OCI-M2 (cell line): ENCODE measurements around the gene ZNF766.
A peak's percentile ranks its signal among the peaks of the same experiment; 100 is the strongest.
"Not testable (repeated sequence)": the region's sequence is repeated elsewhere in the genome, so short reads cannot be mapped to it uniquely, and the experiment has no call there.

Experiments
- DNase-seq: peaks from one replicate; lab custom pipeline; 2025; ENCODE audit not compliant: unreplicated experiment; lab: John Stamatoyannopoulos, UW

ZNF766 gene

GRCh38 chr19:52269338-52270261 lies at the start of gene ZNF766:
Gene ZNF766, plus strand, starts transcription at chr19:52269587. Its CDS starts 27 bp downstream, at chr19:52269614.
- peak; percentile 86 for DNase-seq

- DNase-seq = no peak
Observed at GRCh38 chr19:52219611-52220010, 49.8 kb upstream of the ZNF766 start.

DNA sequence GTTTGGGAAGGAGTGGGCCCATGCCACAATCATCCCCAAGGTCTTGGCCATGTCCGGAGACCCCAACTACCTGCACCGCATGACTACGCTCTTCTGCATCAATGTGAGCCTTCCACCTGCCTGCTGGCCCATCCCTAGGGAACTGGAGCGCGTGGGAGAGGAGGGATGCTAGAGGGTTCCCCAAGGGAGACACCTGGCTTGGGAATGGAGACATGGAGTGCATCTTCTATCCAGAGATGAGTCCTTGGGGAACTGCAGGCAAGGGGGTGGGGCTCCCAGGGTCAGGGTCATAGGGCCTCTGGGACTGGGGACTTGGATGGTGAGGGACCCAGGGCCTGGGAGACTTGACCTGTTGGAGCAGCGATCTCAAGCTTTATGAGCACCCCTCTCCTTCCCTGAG lies 48.4 kb upstream of the ZNF766 start:
- no peak for DNase-seq

GRCh38 chr19:52221831-52222375 lies 47.5 kb upstream of the ZNF766 start:
- DNase-seq = no peak

DNA sequence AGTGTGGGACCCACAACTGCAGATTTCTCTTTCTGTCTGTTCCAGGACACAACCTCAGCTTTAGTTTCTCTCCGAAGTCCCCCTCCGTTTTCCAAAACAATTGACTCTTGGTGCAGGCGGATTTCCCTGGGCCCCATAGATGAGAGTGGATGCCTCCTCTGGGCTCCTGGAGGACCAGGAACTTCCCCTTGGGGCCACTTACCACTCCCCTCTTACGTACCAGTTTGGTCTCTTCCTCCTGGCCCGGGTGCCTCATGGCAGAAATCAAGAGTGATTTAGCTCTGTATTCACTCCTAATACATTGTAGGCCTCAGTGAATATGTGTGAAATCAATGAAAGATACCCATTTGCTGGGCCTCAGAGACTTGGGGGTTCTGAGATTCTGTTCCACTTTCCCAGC lies 45.2 kb upstream of the ZNF766 start:
- DNase-seq = no peak

- DNase-seq = no peak
Observed at GRCh38 chr19:52226652-52227051, 42.7 kb upstream of the ZNF766 start.

DNA sequence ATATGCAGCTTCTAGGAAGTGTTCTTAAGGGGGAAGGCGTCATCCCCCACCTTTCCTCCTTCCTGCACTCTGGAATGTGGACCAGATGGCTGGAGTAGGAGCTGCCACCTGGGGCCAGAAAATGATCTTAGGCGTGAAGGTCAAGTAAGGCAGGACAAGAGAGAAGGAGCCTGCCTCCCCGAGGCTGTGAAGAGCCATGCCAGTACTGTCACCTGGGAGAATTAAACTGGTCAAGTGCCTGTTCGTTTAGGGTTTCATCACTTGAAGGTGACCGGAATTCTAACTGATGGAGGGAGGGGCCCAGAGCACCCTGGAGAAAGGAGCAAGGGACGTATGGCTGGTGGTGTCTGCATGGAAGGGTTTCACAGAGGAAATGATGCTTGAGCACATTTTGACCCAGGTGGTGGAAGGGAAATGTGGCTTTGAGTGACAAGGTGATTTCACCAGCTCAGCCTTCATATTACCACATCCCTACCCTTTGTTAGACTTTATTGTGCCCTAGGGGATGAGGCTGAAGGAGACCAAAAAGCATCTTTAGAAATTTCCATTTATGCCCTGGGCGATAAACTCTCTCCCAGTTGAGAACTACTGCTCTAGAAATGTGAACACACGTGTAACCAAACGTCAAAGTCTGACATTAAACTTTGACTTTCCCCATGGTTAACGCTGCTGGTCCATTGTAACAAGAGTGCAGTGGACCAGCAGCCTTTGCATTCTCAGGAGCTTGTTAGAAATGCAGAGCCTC lies 42.0 kb upstream of the ZNF766 start:
- no peak for DNase-seq

DNA sequence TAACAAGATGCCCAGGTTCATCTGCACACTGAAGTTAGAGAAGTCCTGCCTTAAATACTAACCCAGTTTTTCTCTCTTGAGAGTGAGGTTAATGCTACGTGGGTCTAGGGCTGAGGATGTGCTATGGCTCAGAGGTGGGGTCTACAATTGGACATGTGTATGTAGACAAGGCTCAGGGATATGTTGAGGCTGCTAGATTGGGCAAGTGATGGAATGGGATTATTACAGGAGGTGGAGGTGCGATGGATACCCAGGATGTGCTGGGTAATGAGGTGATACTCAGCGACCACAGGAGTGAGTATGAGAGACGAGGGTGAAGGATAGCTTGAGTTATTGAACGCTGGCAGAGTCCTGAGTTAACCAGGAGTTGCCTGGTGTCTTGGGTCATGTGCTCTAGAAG lies 41.4 kb upstream of the ZNF766 start:
- DNase-seq = no peak

- DNase-seq = no peak
Observed at GRCh38 chr19:52229524-52229923, 39.9 kb upstream of the ZNF766 start.

- DNase-seq = no peak
Observed at GRCh38 chr19:52230685-52231084, 38.7 kb upstream of the ZNF766 start.

DNA sequence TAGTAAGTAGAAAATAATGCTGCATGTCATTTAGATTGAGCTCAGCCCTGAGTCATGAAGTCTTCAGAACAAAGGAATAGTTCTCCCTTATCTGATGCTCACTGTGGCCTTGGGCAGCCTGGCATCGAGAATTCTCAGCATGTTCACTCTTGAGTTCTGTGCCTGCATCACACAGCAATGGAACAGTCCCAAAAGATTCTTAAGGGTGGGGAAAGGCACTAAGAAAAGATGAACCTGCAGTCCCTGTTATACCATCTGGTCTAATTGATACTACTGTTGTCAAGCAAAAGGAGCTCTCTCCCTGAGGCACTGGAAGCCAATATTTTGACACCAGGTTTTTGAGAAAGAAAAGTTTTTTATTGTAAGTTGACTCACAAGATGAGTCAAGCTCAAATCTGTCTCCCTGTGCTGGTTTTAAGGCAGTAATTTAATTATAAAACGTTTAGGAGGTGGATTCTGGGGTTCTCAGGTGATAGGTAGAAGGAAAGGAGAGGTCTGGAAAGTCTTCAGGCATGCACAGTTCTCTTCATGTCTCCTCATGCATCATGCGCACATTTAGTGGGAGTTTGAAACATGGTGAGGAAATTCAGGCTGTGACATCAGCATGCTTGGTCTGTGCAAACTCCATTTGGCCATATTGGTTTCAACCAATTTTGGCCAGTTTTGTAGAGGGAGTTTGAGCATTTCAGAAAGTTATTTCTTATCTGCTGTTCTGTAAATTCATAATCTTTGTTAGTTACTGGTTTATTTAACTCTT lies 38.1 kb upstream of the ZNF766 start:
- no peak for DNase-seq

DNA sequence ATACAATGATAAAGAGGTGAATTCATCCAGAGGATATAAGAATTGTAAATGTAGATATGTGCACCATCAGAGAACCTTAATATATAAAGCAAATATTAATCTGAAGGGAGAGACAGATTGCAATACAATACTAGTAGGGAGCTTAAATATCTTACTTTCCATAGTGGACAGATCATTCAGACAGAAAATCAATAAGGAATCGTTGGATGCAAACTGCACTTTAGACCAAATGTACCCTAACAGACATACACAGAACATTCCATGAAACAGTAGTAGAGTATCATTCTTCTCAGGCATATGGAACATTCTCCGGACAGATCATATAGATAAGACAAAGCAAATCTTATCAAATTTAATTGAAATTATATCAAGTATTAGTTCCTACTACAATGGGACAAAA lies 35.0 kb upstream of the ZNF766 start:
- no peak for DNase-seq

DNA sequence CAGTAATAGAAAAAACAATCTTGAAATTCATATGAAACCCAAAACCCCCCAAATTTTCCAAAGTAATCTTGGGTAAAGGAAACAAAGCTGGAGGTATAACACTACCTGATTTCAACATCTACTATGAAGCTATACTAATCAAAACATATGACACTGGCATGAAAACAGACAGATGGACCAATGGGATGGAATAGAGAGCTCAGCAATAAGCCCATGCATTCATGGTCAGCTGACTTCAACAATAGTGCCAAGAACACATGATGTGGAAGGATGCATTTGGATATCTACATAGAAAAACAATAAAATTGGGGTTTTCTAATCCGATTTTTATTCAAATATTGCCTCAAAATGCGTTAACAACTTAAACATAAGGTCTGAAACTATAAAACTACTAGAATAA lies 32.2 kb upstream of the ZNF766 start:
- no peak for DNase-seq

DNA sequence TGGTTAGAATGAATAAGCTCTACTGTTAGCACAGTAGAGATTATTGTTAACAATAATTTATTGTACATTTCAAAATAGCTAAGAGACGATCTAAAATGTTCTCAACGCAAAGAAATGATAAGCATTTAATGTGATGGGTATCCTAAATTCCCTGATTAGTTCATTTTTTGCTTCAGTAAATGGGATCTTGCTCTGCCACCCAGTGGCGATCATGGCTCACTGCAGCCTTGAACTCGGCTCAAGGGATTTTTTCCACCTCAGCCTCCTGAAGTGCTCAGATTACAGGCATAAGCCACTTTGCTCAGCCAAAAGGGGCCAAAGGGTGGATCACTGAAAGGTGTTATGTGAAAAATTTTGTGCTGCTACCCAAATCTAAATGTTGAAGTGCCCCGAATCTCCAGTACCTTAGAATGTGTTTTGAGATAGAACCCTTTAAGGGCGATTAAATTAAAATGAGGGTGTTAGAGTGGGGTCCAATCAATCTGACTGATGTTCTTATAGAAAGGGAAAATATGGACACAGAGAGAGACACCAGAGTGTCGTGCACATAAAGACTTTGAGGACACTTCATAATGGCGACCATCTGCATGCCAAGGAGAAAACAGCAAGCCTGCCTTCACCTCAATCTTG lies 31.5 kb upstream of the ZNF766 start:
- peak; percentile 37 for DNase-seq

DNA sequence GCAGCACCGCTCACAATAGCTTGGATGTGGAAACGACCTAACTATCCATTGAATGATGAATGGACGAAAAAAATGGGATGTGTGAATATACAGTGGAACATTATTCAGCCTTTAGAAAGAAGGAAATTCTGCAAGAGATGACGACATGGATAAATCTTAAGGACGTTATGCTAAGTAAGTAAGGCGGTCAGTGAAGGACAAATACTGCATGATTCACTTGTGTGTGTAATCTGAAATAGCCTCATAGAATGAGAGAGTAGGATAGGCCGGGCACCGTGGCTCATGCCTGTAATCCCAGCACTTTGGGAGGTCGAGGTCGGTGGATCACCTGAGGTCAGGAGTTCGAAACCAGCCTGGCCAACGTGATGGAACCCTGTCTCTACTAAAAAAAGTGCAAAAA lies 25.4 kb upstream of the ZNF766 start:
- DNase-seq = no peak

GRCh38 chr19:52248241-52248640 lies 21.1 kb upstream of the ZNF766 start:
- DNase-seq = no peak

DNA sequence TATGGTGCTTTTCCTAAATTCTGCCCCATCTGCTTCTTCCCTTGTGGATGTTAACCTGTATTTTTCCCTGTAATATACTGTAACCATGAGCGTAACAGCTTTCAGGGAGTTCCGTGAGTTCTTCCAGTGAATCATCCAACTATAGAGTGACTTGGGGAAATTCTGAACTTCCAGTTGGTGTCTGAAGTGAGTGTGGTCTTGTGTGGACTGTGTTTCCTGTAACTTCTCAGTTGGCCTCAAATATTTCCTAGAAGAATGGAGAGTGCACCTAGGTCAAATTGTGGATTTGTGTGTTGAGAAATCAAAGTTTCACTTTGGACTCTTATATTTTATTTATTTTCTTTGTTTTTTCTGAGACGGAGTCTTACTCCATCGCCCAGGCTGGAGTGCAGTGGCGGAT lies 11.0 kb upstream of the ZNF766 start:
- no peak for DNase-seq

GRCh38 chr19:52265556-52265955 lies 3.8 kb upstream of the ZNF766 start:
- not testable (repeated sequence) for DNase-seq

- no peak for DNase-seq
Observed at GRCh38 chr19:52270266-52270885, 989 bp downstream of the ZNF766 start.

DNA sequence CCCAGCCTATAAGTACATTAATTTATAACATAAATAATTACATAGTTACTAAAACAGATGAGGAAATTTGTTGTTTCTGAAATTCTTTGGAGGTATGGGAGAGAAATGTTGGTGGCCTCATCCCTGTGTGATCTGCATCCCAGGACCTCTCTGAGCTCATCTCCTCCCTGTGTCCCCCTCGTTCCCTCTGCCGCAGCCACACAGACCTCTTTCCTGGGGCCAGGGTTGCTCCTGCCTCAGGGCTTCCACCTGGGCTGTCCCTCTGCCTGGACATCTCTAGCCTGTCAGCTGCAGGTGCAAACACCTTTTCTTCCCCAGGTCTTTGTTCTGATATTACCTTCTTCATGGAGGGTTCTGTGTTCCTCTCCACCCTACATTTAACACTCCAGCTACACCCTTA lies 3.9 kb downstream of the ZNF766 start:
- no peak for DNase-seq
